Suppressor macrophage treated with lipopolysaccharide for 1 hour (primary cell): ENCODE data around the gene NR4A1.

Experiments used
- DNase-seq, 3 donors: peaks; one replicate each; pipeline ENCODE4 v3.0.0-alpha.2; 2020 to 2022

NR4A1 gene

DNA sequence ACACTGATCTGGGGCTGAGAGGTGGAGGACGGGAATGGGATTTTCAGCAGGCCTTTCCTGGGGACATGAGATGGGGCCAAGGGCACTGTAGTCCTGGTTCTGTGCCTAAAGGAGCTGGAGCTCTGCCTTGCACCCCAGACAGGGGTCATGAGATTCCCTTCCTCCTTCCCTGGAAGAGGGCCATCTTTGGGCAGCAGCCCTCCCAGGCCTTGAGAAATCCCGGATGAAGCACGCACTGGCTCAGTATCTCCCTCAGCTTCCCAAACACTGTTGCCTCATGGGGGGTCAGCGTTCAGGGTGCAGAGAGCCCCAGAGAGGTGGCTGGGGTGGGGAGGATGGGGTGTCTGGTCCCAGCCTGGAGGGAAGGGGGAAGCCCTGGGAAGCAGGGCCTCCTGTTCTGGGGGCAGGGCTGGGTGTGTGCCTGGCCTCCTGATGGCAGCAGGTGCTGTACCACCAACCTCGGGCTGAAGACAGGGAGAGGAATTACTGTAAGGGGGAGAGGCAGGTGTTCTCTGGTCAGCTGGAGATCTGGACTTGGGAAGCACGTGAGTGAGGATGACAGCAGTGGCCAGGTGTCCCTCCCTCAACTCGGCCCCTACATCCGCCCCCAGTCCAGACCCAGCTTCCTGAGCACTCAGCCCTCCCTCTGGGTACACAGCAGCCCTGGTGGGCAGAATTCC is 8.4 kb upstream of the NR4A1 start:
- no peak for DNase-seq

DNA sequence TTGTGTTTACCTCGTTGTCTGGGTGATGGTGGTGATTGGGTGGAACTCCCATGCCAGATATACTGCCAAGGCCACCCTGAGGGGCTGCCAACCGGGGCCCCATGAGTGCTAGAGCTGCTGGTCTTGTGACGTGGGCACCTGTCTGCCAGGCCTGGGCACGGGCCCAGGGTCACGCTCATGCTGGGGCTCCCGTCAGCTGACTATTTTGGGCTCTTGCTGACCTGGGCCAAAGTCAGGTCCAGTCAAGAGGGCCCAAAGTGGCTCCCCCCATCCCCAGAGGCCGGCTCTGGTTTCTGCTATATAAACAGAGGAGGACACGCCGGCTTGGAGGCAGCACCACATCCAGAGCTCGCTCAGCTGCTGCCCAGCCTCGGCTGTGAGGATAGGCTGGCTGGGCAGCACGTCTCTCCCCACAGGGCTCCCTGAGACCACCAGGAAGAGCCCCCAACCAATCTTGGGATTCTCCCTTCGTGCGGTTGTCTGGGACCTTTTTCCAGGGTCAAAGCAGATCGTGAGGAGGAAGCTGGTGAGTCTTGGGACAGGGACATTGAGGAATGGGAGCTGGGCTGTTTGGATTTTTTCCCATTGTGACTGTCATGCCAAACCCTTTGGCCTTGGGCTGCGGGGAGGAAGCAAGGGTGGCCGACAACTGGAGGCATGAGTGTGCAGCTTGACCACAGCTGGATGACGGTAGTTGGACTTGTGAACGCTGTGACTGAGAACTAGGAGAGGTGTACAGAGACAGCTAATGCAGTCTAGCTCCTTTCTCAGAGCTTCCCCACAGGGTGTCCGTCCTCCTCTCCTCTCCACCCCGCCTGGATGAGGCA is 7.6 kb upstream of the NR4A1 start:
- DNase-seq, result no peak

DNA sequence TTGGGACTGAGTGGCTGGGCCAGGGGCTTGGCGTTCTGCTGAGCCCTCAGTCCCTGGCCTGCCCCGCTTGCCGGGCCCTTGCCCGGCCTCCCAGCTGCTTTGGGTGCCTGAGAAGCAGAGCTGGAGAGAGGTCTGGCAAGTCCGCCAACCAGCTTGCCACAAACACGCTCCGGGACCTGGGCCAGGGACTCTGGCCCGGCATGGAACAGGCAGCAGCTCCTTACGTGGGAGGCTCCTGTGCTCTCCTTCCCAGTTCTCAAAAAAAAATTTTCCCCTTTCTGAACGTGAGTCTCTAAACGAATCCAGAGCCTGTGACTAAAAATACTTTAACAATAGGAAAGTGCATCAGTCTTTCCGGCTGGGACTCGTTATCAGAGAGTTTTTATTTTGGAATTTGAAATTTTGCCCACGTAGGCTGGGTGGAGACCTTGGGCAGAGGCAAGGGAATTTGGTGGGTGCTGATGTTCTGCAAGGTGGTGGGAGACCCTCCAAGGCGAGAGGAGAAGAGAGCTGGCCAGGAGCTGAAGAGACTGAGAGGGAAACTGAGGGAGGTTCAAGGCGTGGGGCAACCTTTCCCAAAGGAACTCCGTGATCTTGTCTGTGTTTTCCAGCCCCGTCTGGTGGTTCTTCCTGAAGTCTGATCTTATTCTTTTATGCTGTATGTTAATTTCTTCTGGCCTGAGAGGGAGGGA is 6.8 kb upstream of the NR4A1 start:
- DNase-seq, result no peak

- peak; percentile 89 to 94 (median 91) for DNase-seq
Observed at GRCh38 chr12:52045794-52046199, 5.4 kb upstream of the NR4A1 start.

- no peak for DNase-seq
Observed at GRCh38 chr12:52046859-52047258, 4.4 kb upstream of the NR4A1 start.

DNA sequence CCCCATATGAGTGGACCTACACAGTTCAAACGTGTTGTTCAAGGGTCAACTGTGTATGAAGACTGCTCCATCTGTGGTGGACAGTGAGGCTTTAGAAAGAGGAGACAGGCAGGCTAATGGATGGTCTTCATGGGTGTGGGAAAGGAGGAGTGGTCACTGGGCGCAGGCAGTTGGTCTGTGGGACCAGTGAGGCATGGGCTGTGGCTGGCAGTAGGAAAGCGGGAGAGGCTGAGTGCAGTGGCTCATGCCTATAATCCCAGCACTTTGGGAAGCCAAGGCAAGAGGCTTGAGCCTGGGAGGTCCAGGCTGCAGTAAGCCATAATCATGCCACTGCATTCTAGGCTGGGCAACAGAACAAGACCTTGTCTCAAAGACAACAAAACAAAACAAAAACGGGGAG is 2.0 kb upstream of the NR4A1 start:
- no peak for DNase-seq

- DNase-seq, result no peak
Observed at GRCh38 chr12:52049688-52050087, 1.6 kb upstream of the NR4A1 start.

GRCh38 chr12:52050116-52050757 is 1.0 kb upstream of the NR4A1 start:
- peak; percentile 78 to 89 (median 86) for DNase-seq

GRCh38 chr12:52052468-52053186 is 1.4 kb downstream of the NR4A1 start:
- no peak for DNase-seq

GRCh38 chr12:52053536-52054209 is 2.4 kb downstream of the NR4A1 start:
- DNase-seq, result no peak

- DNase-seq, result no peak
Observed at GRCh38 chr12:52054231-52054832, 3.1 kb downstream of the NR4A1 start.

GRCh38 chr12:52054833-52055730 is 3.8 kb downstream of the NR4A1 start:
- DNase-seq, result no peak

DNA sequence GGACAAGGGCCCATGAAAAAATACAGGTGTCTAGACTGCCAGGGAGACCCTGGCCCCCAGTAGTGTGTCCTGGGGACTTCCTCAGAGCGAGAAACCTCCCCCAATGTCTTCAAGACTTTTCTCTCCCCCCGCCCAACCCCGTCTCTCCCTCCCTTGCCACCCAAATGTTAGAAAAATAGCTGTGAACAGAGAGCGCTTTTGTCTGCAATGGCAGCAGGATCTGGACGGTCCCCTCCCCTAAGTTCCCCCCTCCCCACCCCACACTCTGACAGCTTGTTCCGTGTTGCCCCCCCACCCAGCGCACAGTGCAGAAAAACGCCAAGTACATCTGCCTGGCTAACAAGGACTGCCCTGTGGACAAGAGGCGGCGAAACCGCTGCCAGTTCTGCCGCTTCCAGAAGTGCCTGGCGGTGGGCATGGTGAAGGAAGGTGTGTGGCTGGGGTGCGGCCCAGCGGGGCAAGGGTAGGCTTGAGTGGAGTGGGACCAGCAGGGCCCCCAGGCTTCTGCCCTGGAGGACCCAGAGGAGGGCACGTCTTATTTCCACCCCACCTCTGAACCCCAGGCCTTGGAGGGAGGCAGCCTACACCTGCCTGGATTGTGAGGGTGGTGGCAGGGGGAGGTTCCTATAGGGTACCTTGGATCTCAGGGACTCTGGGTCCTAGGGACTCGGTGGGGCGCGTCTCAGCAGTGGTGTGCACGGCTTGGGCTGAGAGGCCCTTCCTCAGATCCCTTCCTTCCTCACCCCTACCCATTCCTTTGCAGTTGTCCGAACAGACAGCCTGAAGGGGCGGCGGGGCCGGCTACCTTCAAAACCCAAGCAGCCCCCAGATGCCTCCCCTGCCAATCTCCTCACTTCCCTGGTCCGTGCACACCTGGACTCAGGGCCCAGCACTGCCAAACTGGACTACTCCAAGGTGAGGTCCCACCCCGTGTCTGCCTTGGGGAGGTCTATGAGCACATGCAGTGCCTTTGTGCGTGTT is 4.8 kb downstream of the NR4A1 start:
- no peak for DNase-seq

GRCh38 chr12:52056801-52057637 is 5.8 kb downstream of the NR4A1 start:
- no peak for DNase-seq

DNA sequence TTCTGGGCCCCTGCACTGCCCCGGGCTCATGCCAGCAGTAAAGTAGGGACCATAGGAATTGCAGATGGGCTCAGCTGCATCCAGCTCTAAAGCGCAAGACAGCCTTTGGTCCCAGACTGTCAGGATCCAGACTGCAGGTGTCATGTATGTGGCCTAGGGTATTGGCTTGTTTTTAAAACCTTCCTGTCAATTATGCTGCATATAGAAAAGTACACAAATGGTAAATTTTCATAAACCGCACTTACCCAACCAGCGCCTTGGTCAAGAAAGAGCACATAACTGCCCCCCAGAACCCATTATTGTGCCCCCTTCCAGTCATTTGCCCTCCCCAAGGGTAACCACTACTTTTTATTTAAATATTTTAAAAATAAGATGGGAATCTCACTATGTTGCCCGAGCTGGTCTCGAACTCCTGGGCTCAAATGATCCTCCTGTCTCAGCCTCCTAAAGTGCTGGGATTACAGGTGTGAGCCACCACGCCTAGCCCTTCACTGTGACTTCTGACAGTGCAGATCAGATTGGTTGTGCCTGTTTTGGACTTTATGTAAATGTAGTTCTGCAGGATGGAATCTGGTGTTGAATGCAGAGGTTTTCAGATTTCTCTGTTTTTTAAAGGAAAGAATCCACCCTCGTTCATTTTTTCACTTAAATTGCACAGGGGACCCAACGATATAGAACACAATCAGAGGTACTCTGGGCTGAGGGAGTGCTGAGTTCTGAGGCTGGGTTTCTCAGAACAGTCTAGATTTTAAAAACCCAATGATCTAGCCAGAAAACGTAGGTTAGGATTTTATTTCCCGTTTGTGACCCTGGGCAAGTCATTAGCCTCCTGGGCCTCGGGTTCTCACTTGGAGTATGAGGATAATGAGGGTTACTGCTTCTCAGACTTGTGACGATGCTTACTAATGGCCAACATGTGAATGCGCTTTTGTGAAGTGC is 6.7 kb downstream of the NR4A1 start:
- DNase-seq, result no peak

GRCh38 chr12:52058631-52059361 is 7.6 kb downstream of the NR4A1 start:
- DNase-seq, result no peak
